IPS DF 6.9 (cell line): ENCODE data around the gene C19orf81.
"Not testable (repeated sequence)": the region's sequence is repeated elsewhere in the genome, so short reads cannot be mapped to it uniquely, and the experiment has no call there.

Source experiments
- DNase-seq: peaks from one replicate; pipeline ENCODE4 v3.0.0-alpha.2; 2013; ENCODE audit warnings: low read depth, low spot score
- H3K27ac ChIP-seq: one replicate; pipeline ENCODE4 v1.5.1; 2013; ENCODE audit warnings: low read length, control low read depth
- H3K27me3 ChIP-seq: 2 replicates; pipeline ENCODE4 v1.6.1; 2013; ENCODE audit warnings: mild to moderate bottlenecking, low read length; ENCODE audit not compliant: control insufficient read depth, insufficient read depth
- H3K36me3 ChIP-seq: 2 replicates; pipeline ENCODE4 v1.6.1; 2013; ENCODE audit warnings: low read length; ENCODE audit not compliant: control insufficient read depth, insufficient read depth
- H3K4me1 ChIP-seq: 2 replicates; pipeline ENCODE4 v1.6.1; 2013; ENCODE audit warnings: low read length; ENCODE audit not compliant: control insufficient read depth, insufficient read depth
- H3K4me3 ChIP-seq: 2 replicates; pipeline ENCODE4 v1.5.1; 2013; ENCODE audit warnings: mild to moderate bottlenecking, low read length
- H3K9me3 ChIP-seq: 2 replicates; pipeline ENCODE4 v1.6.1; 2013; ENCODE audit warnings: low read length, inconsistent platforms; ENCODE audit not compliant: control insufficient read depth, insufficient read depth
- WGBS: extraction: QIAGEN DNeasy Blood & Tissue Kit; methylation state at CpG from one replicate; pipeline ENCODE4 v1.1.7; 2013; ENCODE audit warnings: mixed read lengths, missing lambda C conversion rate; ENCODE audit not compliant: insufficient read length, insufficient coverage; 5-methylcytosine and 5-hydroxymethylcytosine counted together

Gene C19orf81

GRCh38 chr19:50649433-50650391, at the start of gene C19orf81:
Gene C19orf81 (plus strand): TSS chr19:50649445. CDS start chr19:50649445, 0 bp downstream.
- Histone ChIP-seq H3K27me3 (no peaks in the 10 kb centered on the region), H3K36me3 (no peaks in the 10 kb centered on the region), H3K4me1 (no peaks in the 10 kb centered on the region), H3K9me3 (peaks cover 21% of the 10 kb centered on the region), H3K27ac (no peak within 1 kb of the TSS), H3K4me3 (no peak within 1 kb of the TSS)
- no peak for DNase-seq
- no CpG with 5 or more reads among the region's 7 CpGs for WGBS

- Histone ChIP-seq H3K27ac (no peak overlapping the region), H3K36me3 (no peaks in the 10 kb centered on the region), H3K4me3 (no peak overlapping the region), H3K27me3 (no peaks in the 10 kb centered on the region), H3K9me3 (peaks cover 7% of the 10 kb centered on the region), H3K4me1 (no peaks in the 10 kb centered on the region)
- WGBS: no CpG with 5 or more reads among the region's 11 CpGs
- DNase-seq: no peak
Measured at GRCh38 chr19:50601407-50602088, 47.7 kb upstream of the C19orf81 start.

GRCh38 chr19:50602089-50602422, 47.2 kb upstream of the C19orf81 start:
- Histone ChIP-seq H3K27ac (no peak overlapping the region), H3K27me3 (no peaks in the 10 kb centered on the region), H3K4me3 (no peak overlapping the region), H3K9me3 (peaks cover 8% of the 10 kb centered on the region), H3K36me3 (no peaks in the 10 kb centered on the region), H3K4me1 (no peaks in the 10 kb centered on the region)
- DNase-seq: no peak
- no CpG with 5 or more reads among the region's 5 CpGs for WGBS

- Histone ChIP-seq H3K27ac (no peak overlapping the region), H3K27me3 (no peaks in the 10 kb centered on the region), H3K4me3 (no peak overlapping the region), H3K4me1 (no peaks in the 10 kb centered on the region), H3K9me3 (peaks cover 8% of the 10 kb centered on the region), H3K36me3 (no peaks in the 10 kb centered on the region)
- WGBS: no CpG with 5 or more reads among the region's 6 CpGs
- no peak for DNase-seq
Measured at GRCh38 chr19:50602496-50602895, 46.7 kb upstream of the C19orf81 start.

- no peak overlapping the region for H3K4me3 ChIP-seq
- no CpG with 5 or more reads among the region's 4 CpGs for WGBS
- H3K27me3 ChIP-seq: no peaks in the 10 kb centered on the region
- no peaks in the 10 kb centered on the region for H3K4me1 ChIP-seq
- H3K9me3 ChIP-seq: peaks cover 8% of the 10 kb centered on the region
- no peak overlapping the region for H3K27ac ChIP-seq
- DNase-seq: no peak
- H3K36me3 ChIP-seq: no peaks in the 10 kb centered on the region
Measured at GRCh38 chr19:50602935-50603334, 46.3 kb upstream of the C19orf81 start.

GRCh38 chr19:50604264-50605073, 44.8 kb upstream of the C19orf81 start:
- peaks cover 11% of the 10 kb centered on the region for H3K9me3 ChIP-seq
- not testable (repeated sequence) for H3K4me1 ChIP-seq, H3K27ac ChIP-seq, DNase-seq, H3K4me3 ChIP-seq, H3K36me3 ChIP-seq, H3K27me3 ChIP-seq
- WGBS: no CpG with 5 or more reads among the region's 56 CpGs

DNA sequence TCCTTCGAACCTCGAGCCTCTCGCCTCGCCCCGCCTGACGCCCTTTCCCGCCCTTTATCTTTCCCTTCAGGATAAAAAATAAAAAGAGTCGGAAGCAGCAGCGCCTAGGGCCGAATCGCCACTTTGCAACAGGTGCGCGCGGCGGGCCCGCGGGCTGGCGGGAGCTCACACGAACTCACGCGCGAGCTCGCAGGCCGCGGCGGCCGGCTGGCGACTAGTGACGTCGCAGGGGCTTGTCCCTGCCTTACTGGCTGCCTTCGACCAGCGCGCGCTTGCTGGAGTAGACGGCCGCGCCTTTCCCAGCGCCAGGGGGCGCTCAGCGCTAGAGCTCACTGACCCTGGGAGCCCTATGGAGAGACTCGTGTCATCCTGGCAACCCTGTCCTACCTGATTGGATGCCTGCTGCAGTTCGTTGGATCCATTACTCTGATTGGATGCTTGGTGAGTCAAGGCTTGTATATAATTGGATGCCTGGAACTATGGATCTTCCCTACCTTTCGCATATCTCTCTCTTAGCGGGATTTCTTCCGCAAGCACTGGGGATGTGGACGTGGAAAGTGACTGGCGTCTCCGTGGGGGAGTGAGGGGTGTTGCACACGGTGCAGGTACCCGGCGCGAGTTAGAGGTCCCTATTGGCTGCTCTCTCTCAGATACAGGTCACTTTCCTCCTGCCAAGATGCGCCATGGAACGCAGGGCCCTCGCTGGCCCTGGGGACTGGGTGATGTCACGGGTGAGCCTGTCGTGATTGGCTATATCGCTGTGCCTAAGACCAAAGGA, 43.0 kb upstream of the C19orf81 start:
- not testable (repeated sequence) for H3K4me3 ChIP-seq, H3K36me3 ChIP-seq, H3K4me1 ChIP-seq, H3K9me3 ChIP-seq, DNase-seq, H3K27me3 ChIP-seq, H3K27ac ChIP-seq
- WGBS: no CpG with 5 or more reads among the region's 58 CpGs

DNA sequence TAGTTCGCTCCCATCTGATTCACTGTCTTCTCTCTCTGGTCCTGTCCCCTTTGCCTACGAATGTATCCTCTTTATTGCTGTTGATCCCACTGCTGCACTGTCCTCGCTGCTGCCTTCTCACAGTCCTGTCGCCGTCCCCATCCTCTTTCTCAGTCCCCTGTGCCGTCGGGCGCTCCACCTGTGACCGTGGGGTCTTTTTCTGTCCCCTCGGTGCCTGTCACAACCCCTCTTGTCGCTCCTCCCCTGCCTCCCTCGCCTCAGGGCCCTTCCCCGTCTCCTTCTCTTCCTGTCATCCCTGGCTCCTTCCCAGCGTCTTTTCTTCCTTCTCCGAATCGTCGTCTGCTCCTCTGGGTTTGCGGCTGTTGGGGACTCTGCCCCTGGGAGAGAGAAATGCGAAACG, 41.9 kb upstream of the C19orf81 start:
- Histone ChIP-seq H3K36me3 (no peaks in the 10 kb centered on the region), H3K4me3 (no peak overlapping the region), H3K4me1 (no peaks in the 10 kb centered on the region), H3K9me3 (peaks cover 5% of the 10 kb centered on the region), H3K27ac (no peak overlapping the region), H3K27me3 (no peaks in the 10 kb centered on the region)
- WGBS: no CpG with 5 or more reads among the region's 20 CpGs
- no peak for DNase-seq

DNA sequence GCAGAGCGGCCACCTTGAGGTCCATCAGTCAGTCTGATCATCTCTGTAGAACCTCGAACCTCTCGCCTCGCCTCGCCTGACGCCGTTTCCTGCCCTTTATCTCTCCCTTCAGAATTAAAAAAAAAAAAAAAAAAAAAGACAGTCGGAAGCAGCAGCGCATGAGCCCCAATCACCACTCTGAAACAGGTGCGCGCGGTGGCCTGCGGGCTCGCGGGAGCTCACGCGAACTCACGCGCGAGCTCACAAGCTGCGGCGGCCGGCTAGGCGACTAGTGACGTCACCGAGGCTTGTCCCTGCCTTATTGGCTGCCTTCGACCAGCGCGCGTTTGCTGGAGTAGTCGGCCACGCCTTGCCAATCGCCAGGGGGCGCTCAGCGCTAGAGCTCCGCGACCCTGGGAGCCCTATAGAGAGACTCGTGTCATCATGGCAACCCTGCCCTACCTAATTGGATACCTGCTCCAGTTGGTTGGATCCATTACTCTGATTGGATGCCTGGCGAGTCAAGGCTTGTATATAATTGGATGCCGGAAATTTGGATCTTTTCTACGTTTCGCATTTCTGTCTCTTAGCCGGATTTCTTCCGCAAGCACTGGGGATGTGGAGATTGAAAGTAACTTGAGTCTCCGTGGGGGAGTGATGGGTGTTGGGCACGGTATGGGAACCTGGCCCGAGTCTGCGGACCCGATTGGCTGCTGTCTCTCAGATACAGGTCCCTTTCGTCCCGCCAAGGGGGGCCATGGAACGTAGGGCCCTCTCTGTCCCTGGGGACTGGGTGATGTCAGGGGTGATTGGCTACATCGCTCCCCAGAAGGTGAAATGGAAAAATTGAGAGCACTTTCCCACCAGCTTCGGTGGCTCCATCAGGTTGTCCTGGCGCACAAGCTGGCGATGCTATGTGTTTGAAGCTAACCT, 41.1 kb upstream of the C19orf81 start:
- Histone ChIP-seq H3K36me3 (no peaks in the 10 kb centered on the region), H3K4me3 (no peak overlapping the region), H3K4me1 (no peaks in the 10 kb centered on the region), H3K27me3 (no peaks in the 10 kb centered on the region), H3K27ac (no peak overlapping the region), H3K9me3 (peaks cover 5% of the 10 kb centered on the region)
- peak; percentile 18 for DNase-seq
- WGBS: no CpG with 5 or more reads among the region's 56 CpGs
